Stomach (tissue), 9 donors: ENCODE results near the gene CFAP97D2. TPM values are rescaled to one million over a fixed set of nuclear protein-coding genes. Genes with fewer than 3 reads are reported as not detected.
A peak's percentile ranks its signal among the peaks of the same experiment; 100 is the strongest.

Experiments used
- DNase-seq, 2 donors: peaks; one replicate each; pipeline versions ENCODE4 v3.0.0 to v3.0.0-alpha.2; 2013 to 2019
- H3K27ac ChIP-seq, 5 donors: fragments of 200-600 bp in 4 of 5; sonication (generic) in 4 of 5; one replicate each; pipeline ENCODE4 v1.5.1; 2013 to 2019; ENCODE audit warnings: mild to moderate bottlenecking in 1 of 5, moderate library complexity in 1 of 5
- H3K27me3 ChIP-seq, 3 donors: fragments of 200-600 bp; sonication (generic); one replicate each; pipeline ENCODE4 v1.5.1; 2017 to 2019; ENCODE audit warnings: mixed run types in 1 of 3
- H3K36me3 ChIP-seq, 4 donors: fragments of 200-600 bp; sonication (generic); 1 replicate in 3 of 4; 2 replicates in 1 of 4; pipeline ENCODE4 v1.5.1; 2016 to 2019
- H3K4me1 ChIP-seq, 4 donors: fragments of 200-600 bp; sonication (generic); one replicate each; pipeline ENCODE4 v1.5.1; 2016 to 2019
- H3K4me3 ChIP-seq, 4 donors: fragments of 200-600 bp; sonication (generic) in 3 of 4; one replicate each; pipeline ENCODE4 v1.5.1; 2016 to 2019; ENCODE audit warnings: mild to moderate bottlenecking in 1 of 4
- H3K9me3 ChIP-seq, 4 donors: fragments of 200-600 bp; sonication (generic); one replicate each; pipeline ENCODE4 v1.5.1; 2016 to 2019
- CTCF ChIP-seq, 7 experiments: fragments of 450-650 bp in 4 of 7; fragments of 200-600 bp in 3 of 7; sonication (generic) in 3 of 7; IDR thresholded peaks; one replicate each; pipeline ENCODE4 v1.5.1; 2016 to 2019; ENCODE audit warnings: antibody characterized with exemption in 7 of 7, control low read depth in 2 of 7, mild to moderate bottlenecking in 1 of 7
- EP300 ChIP-seq: sonication (generic); formaldehyde crosslinking; IDR thresholded peaks from one replicate; pipeline ENCODE4 v1.6.1; 2017; ENCODE audit warnings: antibody characterized with exemption
- POLR2A ChIP-seq, 4 donors: fragments of 450-650 bp; IDR thresholded peaks; one replicate each; pipeline ENCODE4 v1.6.1; 2016; ENCODE audit warnings: antibody characterized with exemption in 4 of 4, control low read depth in 2 of 4, mild to moderate bottlenecking in 1 of 4, moderate library complexity in 1 of 4
- POLR2AphosphoS5 ChIP-seq, 3 donors: sonication (generic); formaldehyde crosslinking; IDR thresholded peaks; one replicate each; pipeline ENCODE4 v1.6.1; 2016; ENCODE audit warnings: antibody characterized with exemption in 3 of 3
- WGBS, 5 donors: extraction: QIAGEN DNeasy Blood & Tissue Kit in 3 of 5; methylation state at CpG; one replicate each; pipeline versions ENCODE4 v1.1.5 to v1.1.7; 2013 to 2018; 5-methylcytosine and 5-hydroxymethylcytosine counted together
- intact Hi-C: fragments of 100-400 bp; cut with DNase I; formaldehyde crosslinking; loops from one replicate; pipeline ENCODE4 v1.15.1; 2023; ENCODE audit warnings: low total_unique reads
- polyA plus RNA-seq, 3 donors: library from polyadenylated mRNA; stranded (reverse); fragments of 200-250 nt; gene quantifications; one replicate each; pipeline ENCODE4 v1.2.3, GENCODE V29; 2013
- total RNA-seq, 5 donors: library from RNA; depleted of rRNA; stranded (reverse); fragments of >200 nt; gene quantifications; one replicate each; pipeline versions ENCODE4 v1.1.0 to v1.2.3, GENCODE V29; 2014 to 2016
- donor health status: healthy with polysubstance abuse.
- donor health status: Bipolar disorder and iron deficiency.
- donor health status: healthy.

CFAP97D2 gene
- total and polyA plus RNA-seq, 8 donors = not detected

- Histone ChIP-seq H3K4me1 (peaks cover 4 to 22% (median 19%) of the 10 kb centered on the region in 4 donors), H3K27me3 (no peaks in the 10 kb centered on the region), H3K9me3 (no peaks in the 10 kb centered on the region), H3K36me3 (no peaks in the 10 kb centered on the region), H3K4me3 (no peak overlapping the region), H3K27ac (peak overlapping the region in 1 of 5 donors; percentile 22)
- TF ChIP-seq POLR2AphosphoS5 (IDR thresholded peaks at IDR 0.05) = no peak
- DNase-seq = no peak
- intact Hi-C loops = no loop called here
- 43 to 61% (median 47%) methylated on average over 10 of the region's 10 CpGs for WGBS, 5 donors
These were observed 38.2 kb upstream of the CFAP97D2 start for GRCh38 chr13:114140906-114141250.

- Histone ChIP-seq H3K36me3 (no peaks in the 10 kb centered on the region), H3K27me3 (no peaks in the 10 kb centered on the region), H3K9me3 (no peaks in the 10 kb centered on the region), H3K27ac (no peak overlapping the region), H3K4me1 (peaks cover 4 to 22% (median 19%) of the 10 kb centered on the region in 4 donors), H3K4me3 (no peak overlapping the region)
- DNase-seq = no peak
- 76 to 85% (median 80%) methylated on average over 15 of the region's 15 CpGs for WGBS, 5 donors
- no peak for TF ChIP-seq CTCF (IDR thresholded peaks at IDR 0.05)
- no peak for TF ChIP-seq POLR2A (IDR thresholded peaks at IDR 0.05)
- TF ChIP-seq POLR2AphosphoS5 (IDR thresholded peaks at IDR 0.05) = no peak
- TF ChIP-seq EP300 = no peak
- intact Hi-C loops = no loop called here
These were observed 37.6 kb upstream of the CFAP97D2 start for GRCh38 chr13:114141261-114141996.

GRCh38 chr13:114142137-114142550 lies 36.9 kb upstream of the CFAP97D2 start:
- Histone ChIP-seq H3K4me1 (peaks cover 4 to 22% (median 19%) of the 10 kb centered on the region in 4 donors), H3K36me3 (no peaks in the 10 kb centered on the region), H3K27me3 (no peaks in the 10 kb centered on the region), H3K9me3 (no peaks in the 10 kb centered on the region), H3K27ac (peak overlapping the region in 3 of 5 donors; percentile 19 to 55 (median 46)), H3K4me3 (no peak overlapping the region)
- TF ChIP-seq EP300 = no peak
- TF ChIP-seq CTCF (IDR thresholded peaks at IDR 0.05) = no peak
- no peak for TF ChIP-seq POLR2AphosphoS5 (IDR thresholded peaks at IDR 0.05)
- no peak for TF ChIP-seq POLR2A (IDR thresholded peaks at IDR 0.05)
- DNase-seq = no peak
- intact Hi-C loops = no loop called here
- WGBS, 5 donors = 85 to 91% (median 89%) methylated on average over 6 of the region's 6 CpGs

GRCh38 chr13:114142640-114143490 lies 36.2 kb upstream of the CFAP97D2 start:
- 52 to 68% (median 55%) methylated on average over 21 to 28 of the region's 28 CpGs for WGBS, 5 donors
- H3K4me3 ChIP-seq = no peak overlapping the region
- no peaks in the 10 kb centered on the region for H3K9me3 ChIP-seq
- peaks cover 4 to 22% (median 19%) of the 10 kb centered on the region in 4 donors for H3K4me1 ChIP-seq
- no peaks in the 10 kb centered on the region for H3K36me3 ChIP-seq
- DNase-seq = peak; percentile 63 to 71
- H3K27ac ChIP-seq = peak overlapping the region in 3 of 5 donors; percentile 19 to 55 (median 46)
- peak in 1 of 3 donors; percentile 22 for TF ChIP-seq POLR2AphosphoS5 (IDR thresholded peaks at IDR 0.05)
- TF ChIP-seq POLR2A (IDR thresholded peaks at IDR 0.05) = no peak
- no peaks in the 10 kb centered on the region for H3K27me3 ChIP-seq
- intact Hi-C loops = no loop called here

GRCh38 chr13:114143806-114144605 lies 35.1 kb upstream of the CFAP97D2 start:
- no peaks in the 10 kb centered on the region for H3K9me3 ChIP-seq
- 60 to 80% (median 69%) methylated on average over 20 to 24 of the region's 24 CpGs for WGBS, 5 donors
- intact Hi-C loops = no loop called here
- H3K4me1 ChIP-seq = peaks cover 4 to 22% (median 19%) of the 10 kb centered on the region in 4 donors
- no peak overlapping the region for H3K27ac ChIP-seq
- no peaks in the 10 kb centered on the region for H3K36me3 ChIP-seq
- no peaks in the 10 kb centered on the region for H3K27me3 ChIP-seq
- no peak overlapping the region for H3K4me3 ChIP-seq
- TF ChIP-seq POLR2A (IDR thresholded peaks at IDR 0.05) (no peak), POLR2AphosphoS5 (IDR thresholded peaks at IDR 0.05) (no peak), CTCF (IDR thresholded peaks at IDR 0.05) (no peak)
- no peak for DNase-seq
